HG02759 (cell line): Measurements from ENCODE around the gene GDF7.
A peak's percentile ranks its signal among the peaks of the same experiment; 100 is the strongest.

Experiments
- ATAC-seq: cut with Tn5 transposase; IDR thresholded peaks from one replicate; pipeline ENCODE4 v1.9.1; 2021; ENCODE audit warnings: mild to moderate bottlenecking, moderate library complexity; ENCODE audit not compliant: unreplicated experiment

The GDF7 gene

GRCh38 chr2:20666304-20667150 is at the start of gene GDF7:
TSS of gene GDF7 (plus strand) at chr2:20667144. CDS start at chr2:20667240, 96 bp downstream.
- peak; percentile 40 for ATAC-seq

GRCh38 chr2:20617892-20618467 is 49.0 kb upstream of the GDF7 start:
- ATAC-seq: no peak

- no peak for ATAC-seq
Observed at GRCh38 chr2:20618468-20618885, 48.5 kb upstream of the GDF7 start.

GRCh38 chr2:20618886-20619521 is 47.9 kb upstream of the GDF7 start:
- ATAC-seq: no peak

DNA sequence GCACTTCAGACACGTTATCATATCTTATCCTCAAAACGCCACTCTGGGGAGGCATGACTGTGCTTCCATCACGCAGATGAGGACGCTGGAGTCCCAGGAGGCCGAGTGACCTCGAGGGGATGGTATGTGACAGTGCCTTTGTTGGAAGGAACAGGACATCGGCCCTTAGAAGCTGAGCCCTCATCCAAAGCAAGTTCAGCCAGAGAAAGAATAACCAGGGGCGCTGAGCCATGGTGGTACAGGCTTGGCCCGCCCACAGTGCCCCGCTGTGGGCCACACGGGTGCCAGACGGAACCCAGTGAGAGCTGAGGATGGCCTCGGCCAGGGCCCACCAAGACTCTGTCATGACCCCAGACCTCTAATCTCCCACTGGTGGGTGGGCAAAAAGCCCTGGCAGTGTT is 47.3 kb upstream of the GDF7 start:
- ATAC-seq: no peak

- no peak for ATAC-seq
Observed at GRCh38 chr2:20620271-20620681, 46.7 kb upstream of the GDF7 start.

GRCh38 chr2:20620696-20621365 is 46.1 kb upstream of the GDF7 start:
- ATAC-seq: no peak

GRCh38 chr2:20621366-20622295 is 45.3 kb upstream of the GDF7 start:
- no peak for ATAC-seq

- ATAC-seq: no peak
Observed at GRCh38 chr2:20622296-20622686, 44.7 kb upstream of the GDF7 start.

- ATAC-seq: no peak
Observed at GRCh38 chr2:20622731-20623130, 44.2 kb upstream of the GDF7 start.

DNA sequence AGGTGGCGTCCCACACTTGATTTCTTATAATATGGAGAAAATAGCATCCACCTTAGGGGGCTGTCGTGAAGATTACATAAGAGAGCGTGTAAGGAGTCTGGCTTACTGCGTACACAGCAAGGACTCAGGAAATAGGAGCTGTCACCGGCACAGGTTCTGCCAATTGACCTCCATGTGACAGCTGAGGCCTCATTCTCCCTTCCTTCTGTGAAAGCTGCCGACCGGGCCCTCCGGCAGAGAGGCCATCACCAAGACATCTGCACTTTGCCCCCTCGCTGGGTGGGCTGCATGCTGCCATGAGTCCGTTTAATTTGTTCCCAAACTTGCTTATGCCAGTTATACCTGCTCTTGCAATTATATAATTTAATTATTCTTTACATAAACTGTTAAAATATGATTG is 43.7 kb upstream of the GDF7 start:
- no peak for ATAC-seq

GRCh38 chr2:20623741-20624155 is 43.2 kb upstream of the GDF7 start:
- ATAC-seq: no peak

DNA sequence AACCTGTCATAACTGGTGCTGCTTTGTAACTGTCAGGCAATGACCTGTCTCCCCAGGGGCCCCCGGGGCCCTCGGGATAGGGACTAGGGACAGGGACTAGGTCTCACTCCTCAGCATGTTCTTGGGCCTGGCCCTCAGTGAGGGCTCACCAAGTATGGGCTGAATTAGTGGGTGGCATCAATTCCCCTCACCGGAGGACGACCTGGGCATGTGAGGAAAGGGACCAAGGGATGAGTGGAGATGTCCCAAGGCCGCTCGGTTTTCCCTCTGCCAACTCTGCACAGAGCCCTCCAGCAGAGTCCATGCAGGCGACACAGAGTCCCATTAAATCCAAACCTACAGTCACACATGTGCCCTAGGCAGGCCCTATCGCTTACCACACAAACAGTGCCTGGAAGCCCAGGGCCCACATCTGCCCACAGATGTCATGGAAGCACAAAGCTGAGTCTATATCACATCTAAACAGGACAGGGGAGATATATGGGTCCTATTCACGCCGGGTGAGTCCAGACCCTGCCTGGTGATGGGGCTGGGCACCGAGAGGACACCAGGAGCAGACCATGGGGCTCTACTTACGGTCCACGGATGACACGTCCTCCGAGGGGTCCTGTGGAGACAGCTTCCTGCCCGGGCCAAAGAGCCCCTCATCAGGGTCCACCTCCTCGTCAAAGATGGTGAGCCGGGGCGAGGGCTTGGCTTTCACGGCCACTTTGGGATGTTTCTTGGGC is 42.6 kb upstream of the GDF7 start:
- ATAC-seq: no peak

DNA sequence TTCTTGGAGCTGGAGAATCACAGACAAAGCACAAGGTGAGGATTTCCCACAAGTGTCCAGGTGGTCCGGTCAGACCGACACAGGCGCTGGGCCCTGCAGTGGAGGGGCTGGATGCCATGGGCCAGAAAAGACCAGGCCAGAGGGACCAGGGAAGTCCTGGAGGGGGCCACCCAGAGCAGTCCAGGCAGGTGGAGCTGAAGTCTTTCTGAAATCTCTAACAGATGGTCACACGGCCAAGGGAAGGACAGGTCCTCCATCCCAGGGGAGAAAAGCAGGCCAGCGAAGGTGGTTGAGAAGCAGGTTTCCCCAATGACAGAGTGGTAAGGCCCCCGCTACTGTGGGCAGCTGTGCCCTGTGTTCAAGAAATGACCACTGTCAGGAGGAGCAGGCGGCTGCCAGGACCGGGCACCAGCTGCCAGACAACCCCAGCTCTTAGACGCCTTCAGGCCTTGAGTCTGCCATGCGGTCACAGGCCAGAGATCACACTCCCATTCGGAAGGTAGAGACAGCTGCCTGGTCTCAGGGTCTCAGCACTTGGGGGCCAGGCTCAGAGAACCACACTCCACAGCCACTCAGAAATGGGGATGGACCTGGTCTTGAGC is 42.0 kb upstream of the GDF7 start:
- no peak for ATAC-seq

DNA sequence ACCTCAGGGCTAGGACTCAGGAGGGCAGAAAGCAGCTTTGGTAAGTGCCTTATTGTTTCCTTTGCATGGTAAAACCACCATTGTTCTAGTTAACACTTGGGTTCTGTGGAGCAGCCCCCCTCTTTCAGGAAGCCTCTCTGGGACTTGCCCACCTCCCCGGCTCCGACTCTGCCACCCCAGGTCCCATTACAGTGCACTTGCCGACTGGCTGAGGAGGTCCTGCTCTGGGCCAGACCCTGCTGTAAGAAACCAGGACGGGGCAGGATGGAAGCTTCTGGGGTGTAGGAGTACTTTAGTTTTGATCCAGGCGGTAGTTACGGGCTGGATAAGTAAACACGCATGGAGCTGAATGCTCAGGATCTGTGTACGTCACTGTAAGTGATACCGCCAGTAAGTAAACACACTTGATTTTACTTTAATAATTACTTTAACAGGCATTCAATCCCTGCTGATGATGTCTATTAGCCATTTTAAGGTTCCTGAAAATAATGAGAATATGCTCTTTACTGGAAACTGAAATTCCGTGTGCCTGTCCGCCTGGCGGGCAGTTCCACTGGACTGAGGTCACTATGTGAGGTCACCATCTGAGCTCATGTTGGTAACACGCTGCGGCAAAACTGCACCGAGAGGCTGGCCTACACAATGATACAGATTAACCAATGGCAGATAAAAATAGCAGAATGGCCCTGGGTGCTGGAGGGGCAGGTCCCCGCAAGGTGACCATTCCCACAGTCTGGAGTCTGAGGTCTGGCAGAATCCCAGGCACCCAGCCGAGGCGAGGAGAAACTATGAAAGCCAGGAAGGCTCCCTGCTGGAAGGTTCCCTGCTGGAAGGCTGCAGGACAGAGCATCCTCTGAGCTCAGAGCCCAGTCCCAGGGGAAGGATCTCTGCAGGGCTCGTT is 41.2 kb upstream of the GDF7 start:
- ATAC-seq: no peak

DNA sequence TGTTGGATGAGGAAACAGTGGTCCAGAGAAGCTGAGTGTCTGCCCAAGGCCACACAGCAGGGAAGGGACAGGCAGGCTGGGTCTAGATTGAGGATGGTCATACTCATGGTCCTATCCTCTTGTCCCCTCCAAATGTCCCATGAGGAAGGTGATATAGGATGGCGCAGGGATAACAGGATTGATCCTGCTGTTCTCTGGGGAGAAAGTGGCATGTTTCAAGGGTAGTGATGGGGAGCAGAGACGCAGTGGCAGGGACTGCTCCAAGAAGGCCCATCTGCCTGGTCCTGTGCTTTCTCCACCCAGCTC is 40.6 kb upstream of the GDF7 start:
- no peak for ATAC-seq

- no peak for ATAC-seq
Observed at GRCh38 chr2:20626698-20627513, 40.0 kb upstream of the GDF7 start.
